Measurements from ENCODE around the gene PLA2G5. TPM values are rescaled to one million over a fixed set of nuclear protein-coding genes. Genes with fewer than 3 reads are reported as not detected.

PLA2G5 gene
- total RNA-seq, 1 donor from 2014 or later: 0.25 TPM

- no peak for TF ChIP-seq CTCF (IDR thresholded peaks at IDR 0.05; ENCODE audit: unreplicated experiment)
- H3K36me3 Mint-ChIP-seq: no peaks in the 10 kb centered on the region
- H3K4me1 Mint-ChIP-seq: peaks cover 4% of the 10 kb centered on the region
- DNase-seq (ENCODE audit: low spot score in 2 of 2, unreplicated experiment in 2 of 2): no peak
- no peak overlapping the region for H3K4me3 Mint-ChIP-seq
- no peak overlapping the region for H3K27ac Mint-ChIP-seq
- peaks cover 3% of the 10 kb centered on the region for H3K27me3 Mint-ChIP-seq (ENCODE audit: low read depth)
- H3K9me3 Mint-ChIP-seq: no peaks in the 10 kb centered on the region
Measured at GRCh38 chr1:20075345-20075744, 5.4 kb downstream of the PLA2G5 start.

GRCh38 chr1:20076223-20076622 lies 6.2 kb downstream of the PLA2G5 start:
- H3K27ac Mint-ChIP-seq: no peak overlapping the region
- H3K36me3 Mint-ChIP-seq: no peaks in the 10 kb centered on the region
- peaks cover 3% of the 10 kb centered on the region for H3K27me3 Mint-ChIP-seq (ENCODE audit: low read depth)
- DNase-seq (ENCODE audit: low spot score in 2 of 2, unreplicated experiment in 2 of 2): no peak
- H3K4me1 Mint-ChIP-seq: peaks cover 6% of the 10 kb centered on the region
- H3K9me3 Mint-ChIP-seq: no peaks in the 10 kb centered on the region
- no peak for TF ChIP-seq CTCF (IDR thresholded peaks at IDR 0.05; ENCODE audit: unreplicated experiment)
- H3K4me3 Mint-ChIP-seq: no peak overlapping the region

- Mint-ChIP-seq H3K36me3 (no peaks in the 10 kb centered on the region), H3K4me3 (no peak overlapping the region), H3K4me1 (peaks cover 6% of the 10 kb centered on the region), H3K27me3 (ENCODE audit: low read depth) (peaks cover 3% of the 10 kb centered on the region), H3K9me3 (no peaks in the 10 kb centered on the region), H3K27ac (no peak overlapping the region)
- no peak for TF ChIP-seq CTCF (IDR thresholded peaks at IDR 0.05; ENCODE audit: unreplicated experiment)
- DNase-seq (ENCODE audit: low spot score in 2 of 2, unreplicated experiment in 2 of 2): no peak
Measured at GRCh38 chr1:20076710-20077461, 6.9 kb downstream of the PLA2G5 start.

- no peak for DNase-seq (ENCODE audit: low spot score in 2 of 2, unreplicated experiment in 2 of 2)
- H3K27me3 Mint-ChIP-seq (ENCODE audit: low read depth): no peaks in the 10 kb centered on the region
- TF ChIP-seq CTCF (IDR thresholded peaks at IDR 0.05; ENCODE audit: unreplicated experiment): no peak
- no peak overlapping the region for H3K27ac Mint-ChIP-seq
- H3K36me3 Mint-ChIP-seq: no peaks in the 10 kb centered on the region
- no peak overlapping the region for H3K4me3 Mint-ChIP-seq
- no peaks in the 10 kb centered on the region for H3K9me3 Mint-ChIP-seq
- peaks cover 6% of the 10 kb centered on the region for H3K4me1 Mint-ChIP-seq
Measured at GRCh38 chr1:20078171-20078651, 8.2 kb downstream of the PLA2G5 start.

- no peaks in the 10 kb centered on the region for H3K9me3 Mint-ChIP-seq
- peaks cover 6% of the 10 kb centered on the region for H3K4me1 Mint-ChIP-seq
- H3K36me3 Mint-ChIP-seq: no peaks in the 10 kb centered on the region
- no peak overlapping the region for H3K4me3 Mint-ChIP-seq
- no peak for DNase-seq (ENCODE audit: low spot score in 2 of 2, unreplicated experiment in 2 of 2)
- H3K27ac Mint-ChIP-seq: no peak overlapping the region
- no peak for TF ChIP-seq CTCF (IDR thresholded peaks at IDR 0.05; ENCODE audit: unreplicated experiment)
- no peaks in the 10 kb centered on the region for H3K27me3 Mint-ChIP-seq (ENCODE audit: low read depth)
Measured at GRCh38 chr1:20078711-20079110, 8.7 kb downstream of the PLA2G5 start.

Data from mesothelial cell of epicardium (in vitro differentiated cells).